Neural cell (in vitro differentiated cells): Measurements from ENCODE around the gene ATP8B4. TPM values are rescaled to one million over a fixed set of nuclear protein-coding genes. Genes with fewer than 3 reads are reported as not detected.

Experiments
- H2AFZ ChIP-seq: fragments of 200-600, 300-800 bp; sonication (generic), shearing (Covaris generic); 2 replicates; pipeline ENCODE4 v1.6.0; 2014; ENCODE audit warnings: low read depth, mild to moderate bottlenecking, antibody characterized with exemption, low read length, moderate library complexity
- H3F3A ChIP-seq: fragments of 200-600 bp; shearing (Covaris generic); 2 replicates; pipeline ENCODE4 v1.6.1; 2016; ENCODE audit warnings: mild to moderate bottlenecking, moderate library complexity, mixed read lengths, antibody characterized with exemption, low read length; ENCODE audit not compliant: insufficient read depth, poor library complexity, severe bottlenecking
- H3K27ac ChIP-seq: fragments of 200-600, 300-800 bp; sonication (generic), shearing (Covaris generic); 2 replicates; pipeline ENCODE4 v1.5.1; 2014; ENCODE audit warnings: mild to moderate bottlenecking, low read length, moderate library complexity
- H3K27me3 ChIP-seq: fragments of 300-800, 200-600 bp; sonication (generic), shearing (Covaris generic); 2 replicates; pipeline ENCODE4 v1.6.0; 2014; ENCODE audit warnings: mild to moderate bottlenecking, low read depth, low read length, moderate library complexity; ENCODE audit not compliant: insufficient read depth
- H3K36me3 ChIP-seq: fragments of 300-800, 200-600 bp; sonication (generic), shearing (Covaris generic); 2 replicates; pipeline ENCODE4 v1.5.1; 2014; ENCODE audit warnings: mild to moderate bottlenecking, antibody characterized with exemption, low read length, moderate library complexity; ENCODE audit not compliant: insufficient read depth
- H3K4me2 ChIP-seq: fragments of 300-800, 200-600 bp; sonication (generic), shearing (Covaris generic); 2 replicates; pipeline ENCODE4 v1.6.0; 2014; ENCODE audit warnings: mild to moderate bottlenecking, low read length
- H3K4me3 ChIP-seq: fragments of 300-800, 200-600 bp; sonication (generic), shearing (Covaris generic); 2 replicates; pipeline ENCODE4 v1.5.1; 2014; ENCODE audit warnings: mild to moderate bottlenecking, low read length, moderate library complexity
- H3K79me2 ChIP-seq: fragments of 200-600 bp; shearing (Covaris generic); replicated peaks from 2 replicates; pipeline ENCODE4 v1.6.0; 2014; ENCODE audit warnings: mild to moderate bottlenecking, low read length, moderate library complexity; ENCODE audit not compliant: insufficient read depth
- H3K9ac ChIP-seq: fragments of 300-800, 200-600 bp; sonication (generic), shearing (Covaris generic); 2 replicates; pipeline ENCODE4 v1.6.1; 2016; ENCODE audit warnings: mild to moderate bottlenecking, low read length, mixed read lengths
- H3K9me2 ChIP-seq: fragments of 200-600 bp; shearing (Covaris generic); 2 replicates; pipeline ENCODE4 v1.6.1; 2016; ENCODE audit warnings: mild to moderate bottlenecking, low read length, mixed read lengths; ENCODE audit not compliant: insufficient read depth
- H3K9me3 ChIP-seq: fragments of 200-600, 300-800 bp; sonication (generic), shearing (Covaris generic); 2 replicates; pipeline ENCODE4 v1.6.1; 2016; ENCODE audit warnings: mild to moderate bottlenecking, mixed run types, low read length, moderate library complexity, mixed read lengths
- H4K20me1 ChIP-seq: fragments of 200-600 bp; shearing (Covaris generic); 2 replicates; pipeline ENCODE4 v1.6.1; 2016; ENCODE audit warnings: mild to moderate bottlenecking, mixed run types; ENCODE audit not compliant: insufficient read depth
- EP300 ChIP-seq: fragments of 450-650 bp; conservative IDR thresholded peaks from 2 replicates; pipeline ENCODE4 v1.6.1; 2014; ENCODE audit warnings: antibody characterized with exemption, mild to moderate bottlenecking, moderate library complexity; ENCODE audit not compliant: poor library complexity, severe bottlenecking
- EZH2 ChIP-seq: fragments of 200-600, 300-800 bp; shearing (Covaris generic), sonication (generic); IDR thresholded peaks from 2 replicates; pipeline ENCODE4 v1.6.1; 2014; ENCODE audit warnings: antibody characterized with exemption, low read length, borderline replicate concordance, mild to moderate bottlenecking; ENCODE audit not compliant: insufficient read depth, poor library complexity, severe bottlenecking
- MXI1 ChIP-seq: fragments of 450-650 bp; conservative IDR thresholded peaks from 2 replicates; pipeline ENCODE4 v1.6.1; 2014; ENCODE audit warnings: antibody characterized with exemption, mild to moderate bottlenecking; ENCODE audit not compliant: poor library complexity, severe bottlenecking
- POLR2AphosphoS5 ChIP-seq: IDR thresholded peaks from 2 replicates; pipeline ENCODE4 v1.6.1; 2012
- RAD21 ChIP-seq: fragments of 450-650 bp; conservative IDR thresholded peaks from 2 replicates; pipeline ENCODE4 v1.6.1; 2014; ENCODE audit warnings: antibody characterized with exemption, mild to moderate bottlenecking, moderate library complexity
- SMC3 ChIP-seq: fragments of 450-650 bp; conservative IDR thresholded peaks from 2 replicates; pipeline ENCODE4 v1.6.1; 2014; ENCODE audit warnings: antibody characterized with exemption, mild to moderate bottlenecking, moderate library complexity; ENCODE audit not compliant: poor library complexity
- TAF1 ChIP-seq: IDR thresholded peaks from 2 replicates; pipeline ENCODE4 v1.6.1; 2012; ENCODE audit warnings: low read depth
- polyA plus RNA-seq: library from polyadenylated mRNA; depleted of rRNA; stranded (reverse); fragments of >200 nt; gene quantifications from 2 replicates; pipeline ENCODE4 v1.2.3, GENCODE V29; 2014
- TF ChIP-seq, protein P1 (sequence below): fragments of 450-650 bp; IDR thresholded peaks from 2 replicates; pipeline ENCODE4 v1.5.1; 2014; ENCODE audit warnings: antibody characterized with exemption, mild to moderate bottlenecking, moderate library complexity; ENCODE audit not compliant: poor library complexity, severe bottlenecking
- TF ChIP-seq, protein P2 (sequence below): IDR thresholded peaks from 2 replicates; pipeline ENCODE4 v1.6.1; 2012; ENCODE audit warnings: borderline replicate concordance

Gene ATP8B4
- polyA plus RNA-seq, 1 donor from 2014 or later, result 2.9 TPM

DNA sequence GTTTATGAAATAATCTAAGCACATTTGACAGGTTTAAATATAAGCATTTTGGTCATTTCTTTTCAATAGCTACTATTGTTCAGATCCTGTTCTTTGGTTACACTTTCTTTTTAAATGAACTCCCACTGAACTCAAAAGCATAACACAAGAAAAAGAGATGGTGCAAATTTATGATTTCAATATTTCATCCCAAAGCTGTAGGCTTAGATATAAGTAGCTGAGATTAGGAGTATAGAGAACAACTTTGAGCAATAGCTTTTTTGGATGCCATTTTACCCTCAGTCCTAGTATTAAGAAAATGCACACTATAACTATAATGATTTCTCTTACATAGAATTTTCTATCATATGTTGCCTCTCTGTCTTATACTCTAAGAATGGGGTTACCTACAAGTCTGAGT, 213.8 kb downstream of the ATP8B4 start:
- Histone ChIP-seq H3K27ac (no peak overlapping the region), H3K9me2 (no peaks in the 10 kb centered on the region), H3F3A (no peaks in the 10 kb centered on the region), H3K27me3 (no peaks in the 10 kb centered on the region), H3K9ac (no peak overlapping the region), H2AFZ (no peak overlapping the region), H3K9me3 (no peaks in the 10 kb centered on the region), H3K79me2 (no peaks in the 10 kb centered on the region), H3K4me2 (no peak overlapping the region), H3K36me3 (no peaks in the 10 kb centered on the region), H3K4me3 (no peak overlapping the region), H4K20me1 (no peaks in the 10 kb centered on the region)
- no peak for TF ChIP-seq RAD21
- no peak for TF ChIP-seq EP300
- TF ChIP-seq, protein P1, sequence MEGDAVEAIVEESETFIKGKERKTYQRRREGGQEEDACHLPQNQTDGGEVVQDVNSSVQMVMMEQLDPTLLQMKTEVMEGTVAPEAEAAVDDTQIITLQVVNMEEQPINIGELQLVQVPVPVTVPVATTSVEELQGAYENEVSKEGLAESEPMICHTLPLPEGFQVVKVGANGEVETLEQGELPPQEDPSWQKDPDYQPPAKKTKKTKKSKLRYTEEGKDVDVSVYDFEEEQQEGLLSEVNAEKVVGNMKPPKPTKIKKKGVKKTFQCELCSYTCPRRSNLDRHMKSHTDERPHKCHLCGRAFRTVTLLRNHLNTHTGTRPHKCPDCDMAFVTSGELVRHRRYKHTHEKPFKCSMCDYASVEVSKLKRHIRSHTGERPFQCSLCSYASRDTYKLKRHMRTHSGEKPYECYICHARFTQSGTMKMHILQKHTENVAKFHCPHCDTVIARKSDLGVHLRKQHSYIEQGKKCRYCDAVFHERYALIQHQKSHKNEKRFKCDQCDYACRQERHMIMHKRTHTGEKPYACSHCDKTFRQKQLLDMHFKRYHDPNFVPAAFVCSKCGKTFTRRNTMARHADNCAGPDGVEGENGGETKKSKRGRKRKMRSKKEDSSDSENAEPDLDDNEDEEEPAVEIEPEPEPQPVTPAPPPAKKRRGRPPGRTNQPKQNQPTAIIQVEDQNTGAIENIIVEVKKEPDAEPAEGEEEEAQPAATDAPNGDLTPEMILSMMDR, result no peak
- no peak for TF ChIP-seq POLR2AphosphoS5
- TF ChIP-seq, protein P2, sequence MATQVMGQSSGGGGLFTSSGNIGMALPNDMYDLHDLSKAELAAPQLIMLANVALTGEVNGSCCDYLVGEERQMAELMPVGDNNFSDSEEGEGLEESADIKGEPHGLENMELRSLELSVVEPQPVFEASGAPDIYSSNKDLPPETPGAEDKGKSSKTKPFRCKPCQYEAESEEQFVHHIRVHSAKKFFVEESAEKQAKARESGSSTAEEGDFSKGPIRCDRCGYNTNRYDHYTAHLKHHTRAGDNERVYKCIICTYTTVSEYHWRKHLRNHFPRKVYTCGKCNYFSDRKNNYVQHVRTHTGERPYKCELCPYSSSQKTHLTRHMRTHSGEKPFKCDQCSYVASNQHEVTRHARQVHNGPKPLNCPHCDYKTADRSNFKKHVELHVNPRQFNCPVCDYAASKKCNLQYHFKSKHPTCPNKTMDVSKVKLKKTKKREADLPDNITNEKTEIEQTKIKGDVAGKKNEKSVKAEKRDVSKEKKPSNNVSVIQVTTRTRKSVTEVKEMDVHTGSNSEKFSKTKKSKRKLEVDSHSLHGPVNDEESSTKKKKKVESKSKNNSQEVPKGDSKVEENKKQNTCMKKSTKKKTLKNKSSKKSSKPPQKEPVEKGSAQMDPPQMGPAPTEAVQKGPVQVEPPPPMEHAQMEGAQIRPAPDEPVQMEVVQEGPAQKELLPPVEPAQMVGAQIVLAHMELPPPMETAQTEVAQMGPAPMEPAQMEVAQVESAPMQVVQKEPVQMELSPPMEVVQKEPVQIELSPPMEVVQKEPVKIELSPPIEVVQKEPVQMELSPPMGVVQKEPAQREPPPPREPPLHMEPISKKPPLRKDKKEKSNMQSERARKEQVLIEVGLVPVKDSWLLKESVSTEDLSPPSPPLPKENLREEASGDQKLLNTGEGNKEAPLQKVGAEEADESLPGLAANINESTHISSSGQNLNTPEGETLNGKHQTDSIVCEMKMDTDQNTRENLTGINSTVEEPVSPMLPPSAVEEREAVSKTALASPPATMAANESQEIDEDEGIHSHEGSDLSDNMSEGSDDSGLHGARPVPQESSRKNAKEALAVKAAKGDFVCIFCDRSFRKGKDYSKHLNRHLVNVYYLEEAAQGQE, result no peak
- TF ChIP-seq SMC3, result no peak
- TF ChIP-seq MXI1, result no peak
- no peak for TF ChIP-seq EZH2
- TF ChIP-seq TAF1, result no peak

DNA sequence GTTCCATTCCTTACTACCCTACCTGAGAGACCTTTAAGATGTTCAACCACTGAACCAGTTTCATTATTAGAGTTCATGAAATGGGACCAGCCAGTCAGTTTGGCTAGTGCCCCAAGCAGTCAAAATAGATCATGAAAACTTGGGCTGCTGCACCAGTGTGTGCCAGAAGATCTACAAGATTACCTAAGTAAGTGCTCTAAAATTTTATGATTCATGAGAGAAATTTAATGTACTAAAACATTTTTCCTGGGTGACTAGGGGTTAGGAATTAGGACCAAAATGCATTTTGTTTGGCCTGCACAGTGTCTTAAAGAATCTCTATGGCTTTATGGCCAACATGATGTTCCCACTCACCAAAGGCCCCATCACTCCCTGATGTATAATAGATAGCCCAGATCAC, 214.7 kb downstream of the ATP8B4 start:
- Histone ChIP-seq H3K79me2 (no peaks in the 10 kb centered on the region), H3K4me3 (no peak overlapping the region), H3K9ac (no peak overlapping the region), H4K20me1 (no peaks in the 10 kb centered on the region), H3K4me2 (no peak overlapping the region), H3K9me3 (no peaks in the 10 kb centered on the region), H3K27ac (no peak overlapping the region), H3K27me3 (no peaks in the 10 kb centered on the region), H2AFZ (no peak overlapping the region), H3F3A (no peaks in the 10 kb centered on the region), H3K36me3 (no peaks in the 10 kb centered on the region), H3K9me2 (no peaks in the 10 kb centered on the region)
- no peak for TF ChIP-seq RAD21
- TF ChIP-seq TAF1, result no peak
